ENCODE data around the gene AKAP5.

AKAP5 gene

DNA sequence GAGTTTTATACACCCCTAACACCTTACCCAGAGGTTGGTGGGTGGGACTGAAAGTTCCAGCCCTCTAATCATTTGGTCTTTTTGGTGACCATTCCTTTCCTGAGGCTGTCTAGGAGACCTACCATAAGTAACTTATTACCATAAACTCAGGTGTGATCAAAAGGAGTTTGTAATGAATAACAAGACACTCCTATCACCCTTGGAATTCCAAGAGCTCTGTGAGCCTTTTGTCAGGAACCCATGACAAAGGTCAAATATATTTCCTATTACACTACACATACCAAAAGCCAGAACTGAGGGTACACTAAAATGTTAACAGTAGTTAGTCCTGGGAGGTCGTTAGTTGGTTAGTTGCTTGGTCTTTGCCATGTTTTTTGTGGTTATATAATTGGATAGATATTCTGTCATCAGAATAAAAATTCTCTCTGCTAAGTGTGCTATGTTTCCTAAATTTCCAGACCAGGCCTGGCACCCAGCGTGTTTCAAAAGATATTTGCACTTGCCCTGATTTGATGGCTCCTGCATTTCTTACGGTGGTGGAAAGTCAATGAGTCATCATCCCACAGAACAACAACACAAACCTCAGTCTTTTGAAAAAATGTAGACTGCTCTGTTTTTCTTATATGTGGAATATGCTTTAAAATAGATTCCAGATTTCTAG, 27.0 kb upstream of the AKAP5 start:
- Histone ChIP-seq H2AFZ (ENCODE audit: low read depth, low read length, severe bottlenecking) (no peak overlapping the region), H4K20me1 (ENCODE audit: low read depth, low read length) (no peaks in the 10 kb centered on the region), H3K9me3 (ENCODE audit: insufficient read depth, low read length) (no peaks in the 10 kb centered on the region), H3K9ac (ENCODE audit: low read length) (no peak overlapping the region), H3K4me2 (ENCODE audit: low read depth, low read length, poor library complexity, severe bottlenecking) (no peak overlapping the region), H3F3A (ENCODE audit: insufficient read depth) (no peaks in the 10 kb centered on the region), H3K27ac (ENCODE audit: low read depth, low read length) (no peak overlapping the region), H3K9me2 (replicated peaks; ENCODE audit: insufficient read depth, low read length) (no peaks in the 10 kb centered on the region), H3K36me3 (ENCODE audit: low read length) (peaks cover 39% of the 10 kb centered on the region), H3K27me3 (ENCODE audit: low read length) (no peaks in the 10 kb centered on the region), H3K4me3 (ENCODE audit: insufficient read depth, low read length, poor library complexity, severe bottlenecking) (no peak overlapping the region), H3K79me2 (ENCODE audit: insufficient read depth, low read length) (no peaks in the 10 kb centered on the region)
- TF ChIP-seq, protein P1, sequence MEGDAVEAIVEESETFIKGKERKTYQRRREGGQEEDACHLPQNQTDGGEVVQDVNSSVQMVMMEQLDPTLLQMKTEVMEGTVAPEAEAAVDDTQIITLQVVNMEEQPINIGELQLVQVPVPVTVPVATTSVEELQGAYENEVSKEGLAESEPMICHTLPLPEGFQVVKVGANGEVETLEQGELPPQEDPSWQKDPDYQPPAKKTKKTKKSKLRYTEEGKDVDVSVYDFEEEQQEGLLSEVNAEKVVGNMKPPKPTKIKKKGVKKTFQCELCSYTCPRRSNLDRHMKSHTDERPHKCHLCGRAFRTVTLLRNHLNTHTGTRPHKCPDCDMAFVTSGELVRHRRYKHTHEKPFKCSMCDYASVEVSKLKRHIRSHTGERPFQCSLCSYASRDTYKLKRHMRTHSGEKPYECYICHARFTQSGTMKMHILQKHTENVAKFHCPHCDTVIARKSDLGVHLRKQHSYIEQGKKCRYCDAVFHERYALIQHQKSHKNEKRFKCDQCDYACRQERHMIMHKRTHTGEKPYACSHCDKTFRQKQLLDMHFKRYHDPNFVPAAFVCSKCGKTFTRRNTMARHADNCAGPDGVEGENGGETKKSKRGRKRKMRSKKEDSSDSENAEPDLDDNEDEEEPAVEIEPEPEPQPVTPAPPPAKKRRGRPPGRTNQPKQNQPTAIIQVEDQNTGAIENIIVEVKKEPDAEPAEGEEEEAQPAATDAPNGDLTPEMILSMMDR (IDR thresholded peaks at IDR 0.05; ENCODE audit: insufficient read depth, low read length, poor library complexity, severe bottlenecking), result no peak
- no peak for TF ChIP-seq EZH2phosphoT487 (conservative IDR thresholded peaks at IDR 0.05; ENCODE audit: low read length)

DNA sequence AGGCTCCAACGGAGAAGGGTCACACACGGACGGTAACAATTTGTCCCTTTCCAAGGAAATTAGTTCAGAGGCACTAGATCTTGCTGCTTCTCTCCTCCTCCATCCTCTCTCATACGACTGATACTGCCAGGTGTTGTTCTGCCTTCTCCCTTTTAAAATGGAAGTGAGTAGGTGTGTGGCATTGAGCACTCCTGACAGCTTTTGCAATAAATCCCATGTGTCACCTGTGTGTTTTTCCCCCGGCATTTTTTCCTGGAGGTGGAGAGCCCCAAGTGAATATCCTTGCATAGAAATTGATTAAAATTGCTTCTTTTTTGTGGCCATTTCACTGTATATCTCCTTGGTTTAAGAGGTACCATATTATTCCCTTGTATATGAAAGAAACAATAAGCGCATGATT, 26.2 kb upstream of the AKAP5 start:
- Histone ChIP-seq H4K20me1 (ENCODE audit: low read depth, low read length) (no peaks in the 10 kb centered on the region), H3K36me3 (ENCODE audit: low read length) (peaks cover 39% of the 10 kb centered on the region), H2AFZ (ENCODE audit: low read depth, low read length, severe bottlenecking) (no peak overlapping the region), H3K4me3 (ENCODE audit: insufficient read depth, low read length, poor library complexity, severe bottlenecking) (no peak overlapping the region), H3F3A (ENCODE audit: insufficient read depth) (no peaks in the 10 kb centered on the region), H3K79me2 (ENCODE audit: insufficient read depth, low read length) (no peaks in the 10 kb centered on the region), H3K9me3 (ENCODE audit: insufficient read depth, low read length) (no peaks in the 10 kb centered on the region), H3K4me2 (ENCODE audit: low read depth, low read length, poor library complexity, severe bottlenecking) (no peak overlapping the region), H3K27ac (ENCODE audit: low read depth, low read length) (no peak overlapping the region), H3K9ac (ENCODE audit: low read length) (no peak overlapping the region), H3K9me2 (replicated peaks; ENCODE audit: insufficient read depth, low read length) (no peaks in the 10 kb centered on the region), H3K27me3 (ENCODE audit: low read length) (no peaks in the 10 kb centered on the region)
- TF ChIP-seq, protein P1 (IDR thresholded peaks at IDR 0.05; ENCODE audit: insufficient read depth, low read length, poor library complexity, severe bottlenecking), result no peak
- TF ChIP-seq EZH2phosphoT487 (conservative IDR thresholded peaks at IDR 0.05; ENCODE audit: low read length), result no peak

DNA sequence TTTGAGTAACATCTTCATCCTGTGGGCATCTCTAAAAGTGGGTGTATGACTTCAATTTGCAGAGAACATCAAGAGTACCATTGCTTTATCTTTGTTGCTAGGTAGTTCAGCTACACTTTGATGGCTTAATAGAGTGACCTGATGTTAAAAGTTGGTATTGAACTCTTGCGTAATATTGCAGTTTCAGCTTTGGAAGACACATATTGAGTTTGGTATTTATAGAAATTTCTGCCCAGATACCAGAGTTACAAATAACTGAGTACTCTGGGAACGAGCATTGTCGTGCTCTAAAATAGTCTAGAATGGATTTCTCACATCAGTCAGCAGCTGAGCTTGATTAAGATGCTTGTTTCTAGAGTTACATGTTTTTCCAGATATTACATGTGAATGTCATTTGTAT, 24.8 kb upstream of the AKAP5 start:
- H3K27ac ChIP-seq (ENCODE audit: low read depth, low read length), result no peak overlapping the region
- H3K4me3 ChIP-seq (ENCODE audit: insufficient read depth, low read length, poor library complexity, severe bottlenecking), result no peak overlapping the region
- no peak overlapping the region for H3K9ac ChIP-seq (ENCODE audit: low read length)
- H3K27me3 ChIP-seq (ENCODE audit: low read length), result no peaks in the 10 kb centered on the region
- no peaks in the 10 kb centered on the region for H3K9me2 ChIP-seq (replicated peaks; ENCODE audit: insufficient read depth, low read length)
- no peaks in the 10 kb centered on the region for H3K9me3 ChIP-seq (ENCODE audit: insufficient read depth, low read length)
- peaks cover 38% of the 10 kb centered on the region for H3K36me3 ChIP-seq (ENCODE audit: low read length)
- no peak overlapping the region for H2AFZ ChIP-seq (ENCODE audit: low read depth, low read length, severe bottlenecking)
- TF ChIP-seq, protein P1 (IDR thresholded peaks at IDR 0.05; ENCODE audit: insufficient read depth, low read length, poor library complexity, severe bottlenecking), result no peak
- TF ChIP-seq EZH2phosphoT487 (conservative IDR thresholded peaks at IDR 0.05; ENCODE audit: low read length), result no peak
- H3F3A ChIP-seq (ENCODE audit: insufficient read depth), result peaks cover 10% of the 10 kb centered on the region
- no peaks in the 10 kb centered on the region for H3K79me2 ChIP-seq (ENCODE audit: insufficient read depth, low read length)
- no peak overlapping the region for H3K4me2 ChIP-seq (ENCODE audit: low read depth, low read length, poor library complexity, severe bottlenecking)
- H4K20me1 ChIP-seq (ENCODE audit: low read depth, low read length), result no peaks in the 10 kb centered on the region
